Heart right ventricle (tissue), 16 donors: ENCODE measurements around the gene AHNAK2. TPM values are rescaled to one million over a fixed set of nuclear protein-coding genes. Genes with fewer than 3 reads are reported as not detected.

Source experiments
- ATAC-seq, 8 donors: fragments of 200-7000 bp; cut with Tn5 transposase; one replicate each; pipeline ENCODE4 v1.9.1; 2020; ENCODE audit warnings: mild to moderate bottlenecking in 8 of 8, moderate library complexity in 8 of 8, moderate number of reproducible peaks in 1 of 8
- DNase-seq, 2 donors: peaks; one replicate each; pipeline ENCODE4 v3.0.0-alpha.2; 2020
- H3K27ac ChIP-seq, 10 donors: fragments of 200-600 bp; sonication (generic) in 2 of 10; one replicate each; pipeline versions ENCODE4 v1.5.0 to v1.8.0; 2020 to 2022; ENCODE audit warnings: mild to moderate bottlenecking in 3 of 10
- H3K27me3 ChIP-seq, 7 donors: fragments of 200-600 bp; one replicate each; pipeline ENCODE4 v1.8.0; 2021 to 2022; ENCODE audit warnings: mild to moderate bottlenecking in 2 of 7
- H3K36me3 ChIP-seq, 9 donors: fragments of 200-600 bp; sonication (generic) in 1 of 9; one replicate each; pipeline versions ENCODE4 v1.5.0 to v1.8.0; 2020 to 2022; ENCODE audit warnings: mild to moderate bottlenecking in 2 of 9
- H3K4me1 ChIP-seq, 9 donors: fragments of 200-600 bp; sonication (generic) in 1 of 9; one replicate each; pipeline versions ENCODE4 v1.5.0 to v1.8.0; 2020 to 2022; ENCODE audit warnings: mild to moderate bottlenecking in 4 of 9
- H3K4me3 ChIP-seq, 10 donors: fragments of 200-600 bp; sonication (generic) in 2 of 10; one replicate each; pipeline versions ENCODE4 v1.5.0 to v1.8.0; 2020 to 2022; ENCODE audit warnings: mild to moderate bottlenecking in 7 of 10, moderate library complexity in 2 of 10
- H3K9me3 ChIP-seq, 11 donors: fragments of 200-600 bp in 10 of 11; sonication (generic) in 2 of 11; one replicate each; pipeline versions ENCODE4 v1.5.0 to v1.8.0; 2013 to 2022; ENCODE audit warnings: mild to moderate bottlenecking in 2 of 11, control low read depth in 1 of 11, moderate library complexity in 1 of 11
- CTCF ChIP-seq, 9 donors: fragments of 200-600 bp; sonication (generic) in 2 of 9; IDR thresholded peaks; one replicate each; pipeline versions ENCODE4 v1.5.0 to v1.8.0; 2021 to 2022; ENCODE audit warnings: antibody characterized with exemption in 9 of 9, mild to moderate bottlenecking in 5 of 9, moderate library complexity in 1 of 9
- WGBS, 2 donors: extraction: QIAGEN DNeasy Blood & Tissue Kit; methylation state at CpG; one replicate each; pipeline ENCODE4 v1.1.7; 2013; ENCODE audit warnings: inconsistent platforms in 1 of 2; 5-methylcytosine and 5-hydroxymethylcytosine counted together
- intact Hi-C, 10 donors: fragments of 100-400 bp; cut with DNase I; formaldehyde crosslinking; loops; one replicate each; pipeline versions ENCODE4 v1.11.1 to v1.14.2; 2022
- polyA plus RNA-seq, 2 donors: library from polyadenylated mRNA; stranded (reverse); fragments of 200-250 nt; gene quantifications; one replicate each; pipeline ENCODE4 v1.2.3, GENCODE V29; 2013
- total RNA-seq, 10 donors: library from RNA; stranded (reverse); fragmentation: NEBNext Ultra II Directional in 3 of 10; extraction: Animal tissue kit (Norgen Biotek cat#: 25700) in 3 of 10; gene quantifications; one replicate each; pipeline versions ENCODE4 v1.2.1 to v1.2.4, GENCODE V29; 2021 to 2023
- donor health status: Arrhythmogenic right ventricular cardiomyopathy.
- donor health status: ischemic (EF 13 %, LVEDD 7.1; RV severe dilation, severe dysfunction).
- donor health status: healthy with polysubstance abuse.
- donor health status: DM: no; HTN: yes; CAD: no.
- donor health status: DM: no; HTN: no; CAD: no.
- donor health status: ischemic (EF 25% LVEDD 6.9; RV normal size, moderate dysfunction).
- donor health status: ischemic (EF 25% LVEDD 5.7; RV mildly dilated, moderate dysfunction).
- donor health status: healthy.
- donor health status: DM: yes; HTN: yes; CAD: no.
- donor health status: Ischemic cardiomyopathy.
- donor health status: ischemic (EF 35%, LVEDD 5.7; RV mildly dilated, moderate dysfunction).
- donor health status: nonischemic (EF 11% LVEDD 7.7; RV severe dilation, severe dysfunction).
- donor health status: DM: yes; HTN: yes; CAD: no.
- donor health status: PGD.
- donor health status: ischemic (EF 29% LVEDD 5.4; RV normal size, mild dysfunction).
- donor health status: nonischemic (EF 23%, LVEDD 6.1; RV moderate dilation, normal function).

Gene AHNAK2
- total and polyA plus RNA-seq, 12 donors: 1.1 to 29.5 (median 3.1) TPM

- no peak for ATAC-seq
- DNase-seq: no peak
- intact Hi-C loops: no loop called here
- peaks cover 0 to 4% (median 0%) of the 10 kb centered on the region in 9 donors for H3K36me3 ChIP-seq
- no peak for TF ChIP-seq CTCF (IDR thresholded peaks at IDR 0.05)
- no peaks in the 10 kb centered on the region for H3K9me3 ChIP-seq
- peaks cover 0 to 1% (median 0%) of the 10 kb centered on the region in 7 donors for H3K27me3 ChIP-seq
- H3K4me3 ChIP-seq: no peak overlapping the region
- H3K4me1 ChIP-seq: no peaks in the 10 kb centered on the region
- H3K27ac ChIP-seq: no peak overlapping the region
- 93 to 94% methylated on average over 26 of the region's 26 CpGs for WGBS, 2 donors
Observed at GRCh38 chr14:104941508-104942365, 36.4 kb downstream of the AHNAK2 start.

- Histone ChIP-seq H3K4me3 (no peak overlapping the region), H3K27me3 (peaks cover 0 to 12% (median 0%) of the 10 kb centered on the region in 7 donors), H3K36me3 (peaks cover 0 to 4% (median 0%) of the 10 kb centered on the region in 9 donors), H3K27ac (no peak overlapping the region), H3K9me3 (no peaks in the 10 kb centered on the region), H3K4me1 (no peaks in the 10 kb centered on the region)
- ATAC-seq: no peak
- no peak for TF ChIP-seq CTCF (IDR thresholded peaks at IDR 0.05)
- WGBS, 2 donors: 78% methylated on average over 3 of the region's 3 CpGs
- intact Hi-C loops: no loop called here
- no peak for DNase-seq
Observed at GRCh38 chr14:104940526-104941150, 37.5 kb downstream of the AHNAK2 start.

GRCh38 chr14:104939666-104940410 lies 38.3 kb downstream of the AHNAK2 start:
- intact Hi-C loops: no loop called here
- Histone ChIP-seq H3K27me3 (peaks cover 0 to 14% (median 0%) of the 10 kb centered on the region in 7 donors), H3K36me3 (peaks cover 0 to 4% (median 0%) of the 10 kb centered on the region in 9 donors), H3K4me3 (no peak overlapping the region), H3K27ac (no peak overlapping the region), H3K4me1 (no peaks in the 10 kb centered on the region), H3K9me3 (no peaks in the 10 kb centered on the region)
- TF ChIP-seq CTCF (IDR thresholded peaks at IDR 0.05): no peak
- DNase-seq (no peak), ATAC-seq (no peak)
- 67 to 69% methylated on average over 11 of the region's 11 CpGs for WGBS, 2 donors

- no peaks in the 10 kb centered on the region for H3K9me3 ChIP-seq
- intact Hi-C loops: no loop called here
- no peak for DNase-seq
- no peak overlapping the region for H3K4me3 ChIP-seq
- peaks cover 0 to 4% (median 0%) of the 10 kb centered on the region in 9 donors for H3K4me1 ChIP-seq
- no peak overlapping the region for H3K27ac ChIP-seq
- TF ChIP-seq CTCF (IDR thresholded peaks at IDR 0.05): no peak
- H3K27me3 ChIP-seq: peaks cover 0 to 22% (median 0%) of the 10 kb centered on the region in 7 donors
- WGBS, 2 donors: 78 to 96% methylated on average over 1 of the region's 1 CpG
- ATAC-seq: no peak
- peaks cover 0 to 4% (median 0%) of the 10 kb centered on the region in 9 donors for H3K36me3 ChIP-seq
Observed at GRCh38 chr14:104938960-104939359, 39.2 kb downstream of the AHNAK2 start.
